Measurements from ENCODE around the gene LRRC4B. TPM values are rescaled to one million over a fixed set of nuclear protein-coding genes. Genes with fewer than 3 reads are reported as not detected.

The LRRC4B gene
- polyA plus RNA-seq, 10 donors = 5.8 to 12.1 (median 9.0) TPM

DNA sequence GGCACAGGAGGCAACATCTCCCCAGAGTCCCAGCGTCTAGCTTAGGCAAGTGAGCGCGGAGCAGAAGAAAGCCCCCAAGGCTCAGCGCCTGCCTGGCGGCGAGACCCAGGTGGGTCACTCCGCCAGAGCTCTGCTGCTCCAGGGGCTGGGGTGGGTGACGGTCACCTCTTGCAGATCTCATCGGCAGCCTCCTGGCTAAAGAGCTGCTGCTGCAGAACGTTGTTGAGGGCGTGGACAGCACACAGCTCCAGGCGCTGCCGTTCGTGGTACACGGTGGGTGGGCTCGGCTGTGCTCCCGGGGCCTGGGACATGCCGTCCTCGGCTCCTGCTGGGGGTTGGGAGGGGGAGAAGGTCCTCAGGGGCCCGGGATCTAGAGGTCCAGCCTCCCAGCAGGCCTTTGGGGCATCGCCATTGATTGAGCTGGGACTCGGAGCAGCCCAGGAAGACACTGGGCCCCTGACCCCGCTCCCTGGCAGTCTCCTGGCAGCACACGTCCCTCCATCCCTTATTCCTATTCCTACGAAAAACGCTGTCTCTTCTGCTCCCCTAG lies 58.0 kb downstream of the LRRC4B start:
- peak in 1 of 3 donors; percentile 64 for DNase-seq

DNA sequence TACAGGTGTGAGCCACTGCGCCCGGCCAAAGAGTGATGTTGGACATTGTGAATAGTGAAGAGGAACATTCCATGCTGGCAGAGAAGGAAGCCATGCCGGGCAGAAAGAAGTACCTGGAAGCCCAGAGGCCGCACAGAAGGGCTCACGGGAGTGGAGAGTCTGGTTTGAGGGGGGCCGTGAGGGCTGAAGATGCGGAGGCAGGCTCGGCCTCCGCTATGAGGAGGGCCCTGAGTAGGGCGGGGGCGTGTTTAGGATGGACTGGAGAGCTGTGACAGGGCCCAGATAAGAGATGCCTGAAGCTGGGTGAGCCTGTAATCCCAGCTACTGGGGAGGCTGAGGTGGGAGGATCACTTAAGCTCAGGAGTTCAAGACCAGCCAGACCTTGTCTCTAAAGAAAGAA lies 58.9 kb downstream of the LRRC4B start:
- no peak for DNase-seq

DNA sequence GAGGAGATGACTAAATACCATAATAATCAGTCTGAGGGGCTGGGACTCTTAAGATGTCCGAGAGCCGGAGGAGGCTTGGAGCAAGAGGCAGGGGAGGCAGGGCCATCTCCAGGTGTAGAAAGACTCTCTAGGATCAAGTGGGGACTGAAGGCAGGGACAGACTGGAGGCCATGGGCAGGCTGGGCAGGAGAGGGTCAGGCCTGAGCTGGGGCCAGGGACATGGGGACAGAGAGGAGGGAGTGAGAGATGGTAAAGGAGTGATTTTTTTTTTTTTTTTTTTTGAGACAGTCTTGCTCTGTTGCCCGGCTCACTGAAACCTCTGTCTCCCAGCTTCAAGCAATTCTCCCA lies 59.4 kb downstream of the LRRC4B start:
- DNase-seq = no peak

DNA sequence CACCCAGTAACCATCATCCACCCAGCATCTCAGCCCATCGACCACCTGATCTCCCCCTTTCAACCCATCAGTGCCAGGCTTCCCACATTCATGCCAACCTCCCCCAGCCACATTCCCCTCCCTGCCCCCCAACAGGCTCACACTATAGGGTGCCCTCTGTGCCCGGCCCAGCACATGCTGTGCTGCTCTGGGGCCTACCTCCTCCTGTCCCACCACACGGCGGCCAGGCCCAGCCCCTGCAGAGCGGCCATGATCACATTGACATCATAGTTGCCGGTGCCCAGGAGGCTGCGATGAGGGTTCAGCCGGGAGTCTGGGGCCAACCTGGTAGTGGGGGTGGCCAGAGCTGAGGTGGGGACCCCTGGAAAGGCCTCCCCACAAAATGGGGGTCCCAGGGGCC lies 60.9 kb downstream of the LRRC4B start:
- no peak for DNase-seq

DNA sequence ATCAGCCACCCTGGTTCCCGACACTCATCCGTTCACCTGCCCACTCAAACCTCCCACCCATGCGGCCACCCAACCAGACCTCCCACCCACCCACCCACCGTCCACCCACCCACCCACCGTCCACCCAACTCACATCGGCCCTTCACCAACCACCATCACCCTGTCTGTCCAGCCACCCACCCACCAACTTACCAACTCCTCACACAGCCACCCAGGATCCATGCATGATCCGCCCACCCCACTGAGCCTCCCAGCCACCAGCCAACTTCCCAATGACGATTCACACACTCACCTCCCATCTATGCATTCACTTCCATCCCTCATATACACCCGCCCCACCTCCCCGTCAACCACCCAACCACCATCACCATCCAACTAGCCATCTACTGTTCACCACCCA lies 61.5 kb downstream of the LRRC4B start:
- DNase-seq = no peak

DNA sequence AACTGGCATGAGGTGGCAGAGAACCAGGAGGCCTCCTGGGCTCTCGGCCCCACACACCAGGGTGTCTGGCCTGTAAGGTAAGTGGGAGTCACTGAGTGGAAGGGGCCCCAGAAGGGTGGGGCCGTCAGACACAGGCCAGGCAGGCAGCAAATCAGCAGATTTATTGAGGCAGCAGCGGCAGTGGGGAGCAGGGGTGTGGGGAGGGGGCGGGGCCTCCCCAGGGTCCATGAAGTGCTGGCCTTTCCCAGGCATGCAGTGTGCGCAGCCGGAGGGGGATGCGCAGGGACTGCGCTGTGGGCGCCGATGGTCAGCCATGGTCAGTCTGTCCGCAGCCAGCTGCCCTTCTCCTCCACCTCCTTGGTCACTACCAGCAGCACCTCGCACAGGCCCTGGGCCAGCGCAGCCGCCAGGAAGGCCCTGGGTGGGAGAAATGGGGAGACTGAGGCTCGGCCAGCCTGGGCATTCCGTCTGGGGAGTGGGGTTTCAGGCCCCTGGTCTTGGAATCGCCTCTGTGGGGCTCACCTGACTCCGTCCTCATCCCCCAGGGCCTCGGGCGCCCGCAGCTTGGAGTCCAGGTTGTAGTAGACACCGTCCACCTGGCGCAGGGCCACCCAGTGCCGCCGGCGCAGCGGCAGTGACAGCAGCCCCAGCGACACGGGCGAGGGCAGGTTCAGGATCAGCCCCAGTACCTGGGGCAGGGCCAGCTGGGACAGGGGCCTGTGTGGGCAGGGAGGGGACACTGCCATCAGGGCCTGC lies 62.2 kb downstream of the LRRC4B start:
- DNase-seq = no peak

DNA sequence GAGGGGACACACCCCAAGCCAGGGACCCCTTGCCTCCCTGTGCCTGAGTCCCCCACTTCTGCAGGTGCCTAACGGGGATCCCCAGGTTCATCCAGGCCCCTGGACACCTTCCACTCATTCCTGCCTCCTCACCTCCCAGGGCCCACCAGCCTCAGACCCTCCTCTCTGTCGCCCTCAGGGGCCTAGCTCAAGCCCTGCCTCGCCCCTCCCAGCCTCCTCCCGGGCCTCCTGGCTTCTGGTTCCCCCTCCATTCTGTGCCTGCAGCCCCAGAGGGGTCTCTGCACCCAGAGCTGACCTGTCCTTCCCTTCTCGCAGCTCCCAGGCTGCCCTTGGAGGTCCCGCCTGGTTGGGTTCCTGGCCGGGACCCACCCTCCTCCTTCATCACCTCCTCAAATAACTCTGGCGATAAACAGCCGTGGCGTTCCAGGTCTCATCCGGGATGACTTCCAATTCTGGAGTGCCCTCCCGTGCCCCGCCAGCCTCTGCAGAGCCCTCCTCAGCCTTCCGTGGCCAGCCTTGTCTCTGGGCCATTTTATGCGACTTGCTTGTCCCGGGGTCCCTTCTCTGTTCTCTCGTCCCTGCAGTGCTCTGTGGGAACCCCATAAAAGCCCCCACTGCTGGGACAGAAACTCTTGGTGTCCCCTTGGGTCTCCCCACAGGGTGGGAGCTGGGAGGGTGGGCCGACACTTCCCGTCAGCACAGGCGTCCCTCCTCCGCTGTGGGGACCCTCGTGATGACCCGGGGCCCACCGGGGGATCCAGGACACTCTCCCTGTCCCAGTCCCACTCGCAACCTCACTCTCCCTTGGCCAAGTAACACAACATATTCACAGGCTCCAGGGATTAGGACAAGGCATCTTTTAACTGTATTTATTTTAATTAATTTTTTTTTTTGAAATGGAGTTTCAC lies 66.4 kb downstream of the LRRC4B start:
- DNase-seq = no peak

DNA sequence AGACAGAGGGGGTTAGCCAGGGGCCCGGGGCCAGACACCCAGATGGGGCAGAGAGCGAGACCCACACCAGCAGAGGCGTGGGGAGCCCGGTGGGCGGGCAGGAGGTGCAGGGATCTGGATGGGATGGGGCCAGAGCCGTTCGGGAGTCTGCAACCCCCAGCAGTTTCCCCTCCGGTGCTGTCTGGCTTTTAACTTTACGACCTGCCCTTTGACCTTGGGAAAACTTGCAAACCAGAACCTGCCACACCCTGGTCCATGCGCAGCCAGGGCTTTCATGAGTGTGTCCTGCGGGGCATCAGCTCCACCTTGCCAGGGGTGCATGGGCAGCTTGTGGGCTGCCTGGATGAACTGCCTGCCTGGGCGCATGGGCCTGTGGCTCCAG lies 67.1 kb downstream of the LRRC4B start:
- DNase-seq = no peak

DNA sequence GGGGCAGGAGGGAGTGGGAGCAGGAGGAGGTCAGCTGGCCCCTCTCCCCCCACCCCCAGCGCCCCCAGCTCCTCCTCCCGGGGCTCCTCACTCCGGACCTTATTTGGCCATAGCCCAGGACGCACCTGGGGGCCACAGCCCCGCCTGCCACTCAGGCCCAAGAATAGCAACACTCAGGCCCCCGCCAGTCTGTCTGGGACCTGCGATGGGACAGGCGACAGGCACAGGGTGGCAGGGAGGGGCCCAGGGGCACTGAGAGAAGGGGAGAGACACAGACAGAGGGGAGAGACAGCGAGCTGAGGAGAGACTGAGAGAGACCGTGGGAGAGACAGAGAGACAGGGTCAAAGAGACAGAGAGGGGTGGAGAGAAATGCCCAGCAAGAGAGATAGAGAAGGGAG lies 67.5 kb downstream of the LRRC4B start:
- DNase-seq = peak in 1 of 3 donors; percentile 60

DNA sequence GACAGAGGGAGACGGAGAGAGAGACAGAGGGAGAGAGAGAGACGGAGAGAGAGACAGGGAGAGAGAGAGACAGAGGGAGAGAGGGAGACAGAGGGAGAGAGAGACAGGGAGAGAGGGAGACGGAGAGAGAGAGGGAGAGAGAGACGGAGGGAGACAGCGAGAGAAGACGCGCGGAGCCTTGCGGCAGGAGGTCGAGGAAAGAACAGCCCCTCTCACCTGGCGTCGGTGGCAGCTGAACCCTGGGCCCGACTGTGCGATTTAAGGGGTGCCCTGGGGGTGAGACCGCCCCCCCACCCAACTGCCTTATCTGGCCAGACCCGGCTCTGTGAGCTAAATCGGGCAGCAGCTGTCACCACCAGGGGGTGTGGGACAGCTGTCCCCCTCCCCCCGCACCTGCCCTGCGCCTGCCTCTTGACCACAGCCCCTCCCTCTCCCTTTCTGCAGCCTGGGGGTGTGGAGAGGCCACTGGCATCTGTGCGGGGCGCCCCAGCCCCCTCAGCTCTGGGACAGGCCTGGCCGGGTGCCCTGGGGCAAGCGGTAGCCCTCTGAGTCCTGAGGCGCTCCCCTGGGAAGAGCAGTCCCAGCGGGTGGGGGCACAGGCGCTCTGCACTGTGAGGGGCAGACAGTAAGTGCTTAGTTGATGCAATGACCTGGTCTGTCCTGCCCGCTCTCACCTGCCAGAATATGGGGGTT lies 68.0 kb downstream of the LRRC4B start:
- DNase-seq = peak; percentile 73 to 82 (median 78)

DNA sequence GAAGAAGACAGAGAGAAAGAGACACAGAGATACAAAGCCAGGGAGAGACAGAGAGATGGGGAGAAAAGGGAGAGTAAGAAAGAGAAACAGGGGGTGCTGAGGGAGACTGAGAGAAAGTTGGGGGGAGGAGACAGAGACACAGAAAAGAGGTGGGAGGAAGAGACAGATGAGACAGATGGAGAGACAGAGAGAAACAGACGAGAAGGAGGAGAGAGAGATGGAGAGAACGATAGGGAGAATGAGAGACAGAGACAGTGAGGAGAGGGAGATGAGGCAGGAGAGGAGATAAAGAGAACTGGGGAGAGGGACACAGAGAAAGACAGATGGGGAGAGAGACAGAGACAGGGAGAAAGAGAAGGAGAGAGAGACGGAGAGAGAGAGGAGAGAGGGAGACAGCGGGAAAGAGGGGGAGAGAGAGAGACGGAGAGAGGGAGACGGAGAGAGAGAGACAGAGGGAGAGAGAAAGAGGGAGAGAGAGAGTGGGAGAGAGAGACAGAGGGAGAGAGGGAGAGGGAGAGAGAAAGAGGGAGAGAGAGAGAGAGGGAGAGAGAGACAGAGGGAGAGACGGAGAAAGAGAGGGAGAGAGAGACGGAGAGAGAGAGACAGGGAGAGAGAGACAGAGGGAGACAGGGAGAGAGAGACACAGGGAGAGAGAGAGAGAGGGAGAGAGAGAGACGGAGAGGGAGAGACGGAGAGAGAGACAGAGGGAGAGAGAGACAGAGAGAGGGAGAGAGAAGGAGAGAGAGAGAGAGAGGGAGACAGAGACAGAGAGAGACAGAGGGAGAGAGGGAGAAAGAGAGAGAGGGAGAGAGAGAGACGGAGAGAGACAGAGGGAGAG lies 69.8 kb downstream of the LRRC4B start:
- no peak for DNase-seq

DNA sequence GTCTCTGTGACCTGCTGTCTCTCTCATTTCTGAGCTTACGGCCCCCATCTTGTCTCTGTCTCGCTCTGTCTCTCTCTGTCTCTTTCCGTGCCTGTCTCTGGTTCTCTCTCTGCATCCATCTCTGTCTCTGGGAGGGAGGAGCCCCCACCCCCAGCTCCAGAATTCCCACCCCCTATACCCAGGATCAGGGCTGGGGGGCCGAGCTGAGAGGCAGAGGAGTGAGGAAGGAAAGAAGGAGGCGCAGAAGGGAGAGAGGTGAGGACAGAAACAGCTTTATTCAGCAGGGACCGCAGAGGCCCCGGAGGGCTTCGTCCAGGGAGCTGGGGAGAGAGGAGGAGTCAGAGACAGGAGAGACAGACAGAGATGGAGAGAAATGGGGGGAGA lies 71.2 kb downstream of the LRRC4B start:
- no peak for DNase-seq

DNA sequence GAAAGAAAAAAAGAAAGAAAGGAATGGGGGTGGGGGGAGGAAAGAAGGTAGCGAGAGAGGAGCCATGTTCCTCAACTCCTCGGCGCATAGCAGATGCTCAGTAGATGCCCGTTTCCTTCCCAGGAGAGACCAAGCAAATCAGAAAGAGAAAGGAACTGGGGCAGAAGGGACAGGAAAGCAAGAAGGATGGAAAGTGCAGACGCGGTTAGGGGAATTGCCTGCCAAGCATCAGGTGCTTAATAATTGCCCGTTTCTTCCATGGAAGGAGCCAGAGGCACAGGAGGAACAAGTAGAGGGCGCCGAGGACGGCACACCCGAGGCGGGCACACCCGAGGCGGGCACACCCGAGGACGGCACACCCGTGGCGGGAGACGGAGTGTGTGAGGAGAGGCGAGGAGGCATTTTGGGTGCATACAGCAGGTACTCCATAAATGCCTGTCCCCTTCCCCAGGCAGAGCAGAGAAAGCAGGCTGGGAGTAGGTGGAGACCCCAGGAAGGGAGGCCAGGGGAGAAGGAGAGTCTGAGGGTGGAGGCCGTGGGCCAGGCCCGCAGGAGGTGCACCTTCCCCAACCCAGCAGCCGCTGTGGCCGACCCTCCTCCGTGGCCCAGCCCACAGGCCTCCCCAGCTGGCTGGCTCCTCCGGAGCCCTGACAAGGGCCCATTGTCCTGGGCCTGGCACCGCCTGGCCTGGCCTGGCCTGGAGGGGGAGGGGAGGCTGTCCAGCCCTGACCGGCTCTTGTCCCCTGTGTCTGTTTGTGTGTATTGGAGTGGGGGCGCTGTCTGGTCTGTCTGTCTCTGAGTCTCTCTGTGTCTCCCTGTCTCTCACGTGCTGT lies 71.8 kb downstream of the LRRC4B start:
- peak in 1 of 3 donors; percentile 69 for DNase-seq

DNA sequence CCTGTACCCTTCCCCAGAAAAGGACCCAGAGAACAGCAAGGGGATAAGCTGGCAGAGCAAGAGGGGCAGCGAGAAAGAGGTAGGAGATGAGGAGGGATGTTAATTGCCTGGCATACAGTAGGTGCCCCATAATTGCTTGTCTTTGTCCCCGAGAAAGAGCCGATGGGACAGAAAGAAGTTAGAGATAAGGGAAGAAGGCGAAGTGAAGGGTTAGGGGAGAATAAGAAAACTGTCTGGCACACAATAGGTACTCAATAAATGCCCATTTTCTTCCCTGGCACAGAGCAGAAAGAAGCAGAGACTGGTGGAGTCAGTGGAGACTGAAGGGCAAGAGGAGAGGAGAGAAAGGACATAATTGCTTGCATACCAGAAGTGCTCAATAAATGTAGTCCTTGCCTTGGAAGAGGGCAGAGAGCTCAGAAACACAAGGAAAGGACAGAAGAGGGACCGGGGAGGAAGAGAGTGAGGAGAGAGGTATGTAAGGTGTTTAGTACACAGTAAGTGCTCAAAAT lies 73.2 kb downstream of the LRRC4B start:
- no peak for DNase-seq

DNA sequence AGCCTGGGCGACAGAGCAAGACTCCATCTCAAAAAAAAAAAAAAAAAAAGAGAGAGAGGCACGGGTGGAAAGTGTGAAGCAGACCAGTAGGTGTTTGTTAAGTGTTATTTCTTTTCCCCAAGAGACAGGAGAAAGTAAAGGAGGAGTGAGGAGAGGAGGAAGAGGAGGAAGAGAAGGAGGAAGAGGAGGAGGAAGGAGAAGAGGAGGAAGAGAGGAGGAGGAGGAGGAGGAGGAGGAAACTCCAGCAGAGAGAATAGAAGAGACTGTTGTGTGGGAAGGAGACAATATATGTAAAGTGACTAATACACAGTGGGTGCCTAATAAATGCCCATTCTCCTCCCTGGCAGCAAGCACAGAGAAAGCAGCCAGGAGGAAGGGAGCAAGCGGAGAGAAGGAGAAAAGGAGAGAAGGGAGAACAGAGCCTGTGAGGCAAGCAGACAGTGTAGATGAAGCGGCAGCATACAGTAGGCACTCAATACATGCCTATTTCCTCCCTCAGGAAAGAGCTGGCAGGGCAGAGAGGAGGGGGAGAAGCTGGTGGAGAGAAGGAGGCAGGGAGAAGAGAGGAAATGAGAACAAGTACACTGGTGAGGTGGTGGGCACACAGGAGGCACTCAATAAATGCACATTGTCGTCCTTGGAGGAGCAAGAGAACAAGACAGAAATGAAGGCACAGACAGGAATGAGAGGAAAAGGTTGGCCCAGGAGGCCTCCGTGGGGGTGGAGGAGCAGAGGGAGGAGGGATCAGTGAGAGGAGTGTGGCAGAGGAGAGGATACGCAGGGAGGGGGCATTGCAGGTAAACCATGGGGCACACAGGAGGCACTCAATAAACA lies 73.8 kb downstream of the LRRC4B start:
- DNase-seq = no peak

DNA sequence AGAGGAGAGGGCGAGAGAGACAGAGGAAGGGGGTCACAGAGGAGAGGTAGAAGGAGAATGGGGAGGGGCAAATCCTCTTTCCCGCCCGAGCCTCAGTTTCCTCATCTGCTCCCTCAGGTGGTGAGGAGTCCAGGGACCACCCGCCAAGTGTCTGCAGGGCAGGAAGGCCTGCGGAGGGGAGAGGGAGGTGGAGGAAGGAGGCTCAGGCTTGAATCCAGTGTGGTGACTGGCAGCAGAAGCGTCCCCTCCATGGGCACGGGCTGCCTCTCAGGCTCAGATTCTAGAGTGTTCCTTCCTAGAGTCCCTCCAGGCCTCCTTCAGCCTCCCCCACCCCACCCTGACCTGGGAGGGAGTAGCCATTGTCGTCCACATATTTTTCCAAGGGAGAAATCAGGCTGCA lies 75.1 kb downstream of the LRRC4B start:
- DNase-seq = no peak

DNA sequence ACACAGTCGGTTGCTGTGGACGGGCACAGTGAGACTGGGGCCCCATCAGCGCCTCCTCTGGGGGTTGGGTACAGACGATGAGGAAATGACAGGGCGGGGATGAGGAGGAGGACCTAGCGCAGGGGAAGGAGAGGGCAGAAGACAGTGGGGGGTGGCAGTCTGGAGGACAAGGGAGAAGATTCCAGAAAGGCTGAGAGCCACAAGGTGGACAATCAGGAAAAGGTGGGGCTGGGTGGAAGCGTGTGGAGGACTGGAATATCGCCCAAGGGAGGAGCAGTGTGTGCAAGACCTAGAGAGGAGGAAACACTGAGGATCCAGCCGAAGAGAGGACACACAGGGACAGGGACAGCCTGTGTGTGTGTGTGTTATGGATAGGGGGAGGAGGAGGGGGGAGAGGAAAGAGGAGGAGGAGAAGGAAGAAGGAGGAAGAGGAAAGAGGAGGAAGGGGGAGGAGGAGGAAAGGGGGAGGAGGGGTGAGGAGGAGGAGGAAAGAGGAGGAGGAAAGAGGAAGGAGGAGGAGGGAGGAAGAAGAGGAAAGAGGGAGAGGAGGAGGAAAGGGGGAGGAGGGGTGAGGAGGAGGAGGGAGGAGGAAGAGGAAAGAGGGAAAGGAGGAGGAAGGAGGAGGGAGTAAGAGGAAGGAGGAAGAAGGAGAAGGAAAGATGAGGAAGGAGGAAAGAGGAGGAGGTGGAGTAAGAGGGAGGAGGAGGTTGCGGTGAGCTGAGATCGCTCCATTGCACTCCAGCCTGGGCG lies 75.8 kb downstream of the LRRC4B start:
- DNase-seq = peak in 1 of 3 donors; percentile 58

DNA sequence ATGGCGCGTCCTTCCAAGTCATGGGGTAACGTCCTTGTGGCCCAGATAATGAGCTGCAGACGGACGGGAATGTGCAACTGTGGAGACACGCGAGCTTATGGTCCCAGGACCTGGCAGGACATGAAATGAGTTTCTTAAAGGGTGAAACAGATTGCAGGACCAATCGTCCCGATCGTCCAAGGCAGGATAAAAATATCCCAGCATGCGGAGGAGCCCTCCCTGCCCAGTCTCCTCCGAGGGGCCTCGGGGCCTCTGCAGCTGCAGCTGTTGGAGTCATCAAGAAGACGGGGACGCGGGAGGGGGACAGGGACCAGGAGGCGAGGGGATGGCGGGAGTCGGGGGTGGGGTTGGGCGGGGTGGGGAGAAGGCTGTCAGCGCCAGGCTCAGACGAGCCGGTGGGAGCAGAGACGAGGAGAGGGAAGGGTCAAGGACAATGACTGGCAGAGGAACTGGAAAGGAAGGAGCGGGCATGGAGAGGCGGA lies 77.2 kb downstream of the LRRC4B start:
- DNase-seq = peak; percentile 80 to 85 (median 82)
